ENCODE data around the gene TNIP1.

Gene TNIP1

GRCh38 chr5:150989695-150990094 is 91.1 kb downstream of the TNIP1 start:
- no peak for DNase-seq

- DNase-seq, result no peak
These were observed 93.1 kb downstream of the TNIP1 start for GRCh38 chr5:150987746-150988145.
